Fibroblast of the aortic adventitia (primary cell): Measurements from ENCODE around the gene SCFD2. TPM values are rescaled to one million over a fixed set of nuclear protein-coding genes. Genes with fewer than 3 reads are reported as not detected.

ENCODE experiments used
- DNase-seq: peaks from one replicate; pipeline ENCODE4 v3.0.0-alpha.2; 2010; ENCODE audit warnings: low read depth
- H3K4me3 ChIP-seq: 2 replicates; pipeline ENCODE4 v1.5.1; 2011; ENCODE audit warnings: low read depth, mild to moderate bottlenecking, control low read depth, low read length, moderate library complexity
- total RNA-seq: library from RNA; depleted of rRNA; stranded (reverse); fragments of >200 nt; gene quantifications from 2 replicates; pipeline ENCODE4 v1.2.3, GENCODE V29; 2012; ENCODE audit warnings: low replicate concordance
- TF ChIP-seq, protein P1 (sequence below): IDR thresholded peaks from 2 replicates; pipeline ENCODE4 v1.5.1; 2011; ENCODE audit warnings: mild to moderate bottlenecking, low read length, control low read depth, inconsistent platforms; ENCODE audit not compliant: insufficient read depth

The SCFD2 gene
- total RNA-seq, 1 donor = 69.2 TPM

DNA sequence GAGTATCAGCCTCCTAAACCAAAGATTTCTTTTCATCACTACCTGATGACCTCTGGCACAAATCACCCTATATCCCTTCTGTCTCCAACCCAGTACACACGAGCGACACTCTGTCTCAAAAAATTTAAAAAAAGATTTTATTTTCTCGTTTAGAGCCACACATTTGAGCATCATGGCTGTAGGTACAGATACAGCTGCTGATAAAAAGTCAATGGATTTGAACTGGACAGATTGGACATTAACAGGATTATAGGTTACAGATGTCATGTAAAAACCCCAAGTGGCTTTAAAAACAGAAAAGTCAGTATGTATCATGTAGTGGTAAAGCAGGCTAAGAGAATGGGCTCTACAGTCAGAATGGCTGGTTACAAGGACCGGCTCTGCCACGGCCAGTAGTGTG is 171.1 kb downstream of the SCFD2 start:
- DNase-seq = no peak
- TF ChIP-seq, protein P1, sequence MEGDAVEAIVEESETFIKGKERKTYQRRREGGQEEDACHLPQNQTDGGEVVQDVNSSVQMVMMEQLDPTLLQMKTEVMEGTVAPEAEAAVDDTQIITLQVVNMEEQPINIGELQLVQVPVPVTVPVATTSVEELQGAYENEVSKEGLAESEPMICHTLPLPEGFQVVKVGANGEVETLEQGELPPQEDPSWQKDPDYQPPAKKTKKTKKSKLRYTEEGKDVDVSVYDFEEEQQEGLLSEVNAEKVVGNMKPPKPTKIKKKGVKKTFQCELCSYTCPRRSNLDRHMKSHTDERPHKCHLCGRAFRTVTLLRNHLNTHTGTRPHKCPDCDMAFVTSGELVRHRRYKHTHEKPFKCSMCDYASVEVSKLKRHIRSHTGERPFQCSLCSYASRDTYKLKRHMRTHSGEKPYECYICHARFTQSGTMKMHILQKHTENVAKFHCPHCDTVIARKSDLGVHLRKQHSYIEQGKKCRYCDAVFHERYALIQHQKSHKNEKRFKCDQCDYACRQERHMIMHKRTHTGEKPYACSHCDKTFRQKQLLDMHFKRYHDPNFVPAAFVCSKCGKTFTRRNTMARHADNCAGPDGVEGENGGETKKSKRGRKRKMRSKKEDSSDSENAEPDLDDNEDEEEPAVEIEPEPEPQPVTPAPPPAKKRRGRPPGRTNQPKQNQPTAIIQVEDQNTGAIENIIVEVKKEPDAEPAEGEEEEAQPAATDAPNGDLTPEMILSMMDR = no peak
- H3K4me3 ChIP-seq = no peak overlapping the region

DNA sequence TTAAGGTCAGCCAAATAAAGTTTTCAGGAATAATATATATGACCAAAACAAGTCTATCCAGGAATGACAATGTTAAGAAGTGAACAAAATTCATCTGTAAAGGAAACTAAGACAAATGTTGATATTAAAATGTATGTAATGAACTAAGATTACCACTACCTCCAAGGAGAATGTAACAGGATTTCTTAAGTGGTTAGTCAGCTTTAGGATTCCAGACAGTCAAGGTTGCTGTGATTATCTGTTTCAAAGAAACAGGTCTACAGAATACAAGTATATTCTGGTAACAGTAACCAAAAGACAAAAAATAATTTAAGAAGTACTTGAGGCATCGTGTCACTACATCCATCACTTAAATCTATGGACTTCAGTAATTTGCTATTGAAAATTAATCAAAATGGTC is 172.8 kb downstream of the SCFD2 start:
- H3K4me3 ChIP-seq = no peak overlapping the region
- TF ChIP-seq, protein P1 = no peak
- peak; percentile 36 for DNase-seq

DNA sequence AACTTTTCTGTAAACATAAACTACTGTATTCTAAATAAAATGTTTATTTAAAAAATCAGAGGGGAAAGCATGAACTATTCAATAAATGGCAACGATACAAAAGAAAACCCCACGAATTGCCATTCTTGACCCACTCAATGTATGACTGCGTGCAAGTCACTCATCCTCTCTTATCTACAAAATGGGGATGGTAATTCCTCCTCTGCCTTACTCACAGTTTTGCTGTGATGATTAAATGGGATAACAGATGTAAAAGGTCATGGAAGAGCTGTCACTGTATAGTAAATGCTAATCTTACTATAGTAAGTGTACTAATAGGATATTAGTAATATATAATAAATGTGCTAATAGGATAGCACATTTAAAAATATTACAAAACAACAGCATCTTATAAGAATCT is 173.4 kb downstream of the SCFD2 start:
- DNase-seq = peak; percentile 19
- TF ChIP-seq, protein P1 = no peak
- no peak overlapping the region for H3K4me3 ChIP-seq

DNA sequence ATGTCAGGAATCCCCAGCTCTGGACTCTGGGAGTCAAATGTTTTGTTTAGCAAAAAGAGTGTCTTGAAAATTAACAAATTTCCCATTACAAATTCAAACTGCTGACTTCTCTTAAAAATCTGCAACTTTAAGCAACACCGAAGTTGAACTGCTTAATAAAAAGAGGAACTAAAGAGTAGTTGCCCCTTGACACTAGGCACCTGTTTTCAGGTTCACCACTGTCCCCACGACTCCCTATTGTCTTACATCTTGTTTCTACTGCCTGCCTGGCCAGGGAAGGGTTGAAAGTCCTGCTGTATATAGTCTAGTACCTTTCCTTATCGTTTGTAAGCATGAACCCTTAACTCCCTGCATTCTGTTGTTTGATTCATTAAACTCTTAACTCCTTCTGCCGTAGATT is 173.9 kb downstream of the SCFD2 start:
- DNase-seq = no peak
- TF ChIP-seq, protein P1 = no peak

DNA sequence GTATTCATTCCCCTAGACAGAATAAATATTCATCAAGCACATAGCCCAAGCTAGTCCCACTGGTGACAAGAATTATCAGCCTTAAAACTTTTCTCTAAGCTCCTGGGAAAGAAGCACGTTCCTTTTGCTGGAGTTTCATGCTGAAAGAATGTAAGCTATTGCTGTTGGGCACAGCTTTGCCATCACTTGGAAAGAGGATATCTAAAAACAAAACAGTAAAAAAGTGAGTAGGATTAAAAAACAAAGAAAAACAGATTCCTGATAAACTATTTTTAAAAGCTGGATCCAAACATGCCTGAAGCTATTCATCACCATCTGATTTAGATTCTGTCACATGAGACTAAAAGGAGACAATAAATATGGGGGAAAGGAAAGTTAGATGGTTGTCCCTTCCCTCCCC is 176.8 kb downstream of the SCFD2 start:
- peak; percentile 90 for DNase-seq
- H3K4me3 ChIP-seq = no peak overlapping the region
- TF ChIP-seq, protein P1 = no peak

More for the DNA sequence above, 173.9 kb downstream of the SCFD2 start:
- no peak overlapping the region for H3K4me3 ChIP-seq

DNA sequence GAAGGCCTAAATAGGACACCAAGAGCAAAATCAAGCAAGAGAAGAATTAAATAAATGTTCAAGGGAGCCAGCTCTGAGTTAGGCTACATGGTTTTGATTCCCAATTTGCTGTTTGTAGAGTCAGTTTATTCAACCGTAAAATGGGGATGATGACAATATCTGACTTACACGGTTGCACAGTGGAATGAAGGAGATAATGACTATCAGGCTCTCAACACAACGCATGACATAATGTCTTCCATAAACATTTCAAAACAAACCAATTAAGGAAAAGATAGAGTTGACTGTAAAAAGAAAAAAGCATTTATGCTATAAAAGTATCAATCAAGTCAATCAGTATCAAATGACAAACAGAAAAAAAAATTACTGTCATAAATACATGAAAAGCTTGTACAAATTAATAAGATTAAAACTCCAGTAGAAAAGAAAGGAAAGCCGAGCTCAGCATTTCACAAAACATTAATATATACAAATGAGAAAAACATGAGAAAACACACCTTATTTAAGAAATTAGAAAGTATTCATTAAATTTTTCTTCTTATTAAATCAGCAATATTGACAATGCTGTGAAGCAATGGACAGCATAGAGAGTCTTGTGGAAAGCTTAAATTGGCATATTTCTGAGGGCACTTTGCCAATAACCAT is 179.0 kb downstream of the SCFD2 start:
- H3K4me3 ChIP-seq = no peak overlapping the region
- DNase-seq = no peak
- TF ChIP-seq, protein P1 = no peak
